Kidney capillary endothelial cell (primary cell): ENCODE measurements around the gene CCDC85B.

Experiments used
- DNase-seq: peaks from one replicate; pipeline ENCODE4 v3.0.0-alpha.2; 2018; ENCODE audit warnings: low spot score

CCDC85B gene

DNA sequence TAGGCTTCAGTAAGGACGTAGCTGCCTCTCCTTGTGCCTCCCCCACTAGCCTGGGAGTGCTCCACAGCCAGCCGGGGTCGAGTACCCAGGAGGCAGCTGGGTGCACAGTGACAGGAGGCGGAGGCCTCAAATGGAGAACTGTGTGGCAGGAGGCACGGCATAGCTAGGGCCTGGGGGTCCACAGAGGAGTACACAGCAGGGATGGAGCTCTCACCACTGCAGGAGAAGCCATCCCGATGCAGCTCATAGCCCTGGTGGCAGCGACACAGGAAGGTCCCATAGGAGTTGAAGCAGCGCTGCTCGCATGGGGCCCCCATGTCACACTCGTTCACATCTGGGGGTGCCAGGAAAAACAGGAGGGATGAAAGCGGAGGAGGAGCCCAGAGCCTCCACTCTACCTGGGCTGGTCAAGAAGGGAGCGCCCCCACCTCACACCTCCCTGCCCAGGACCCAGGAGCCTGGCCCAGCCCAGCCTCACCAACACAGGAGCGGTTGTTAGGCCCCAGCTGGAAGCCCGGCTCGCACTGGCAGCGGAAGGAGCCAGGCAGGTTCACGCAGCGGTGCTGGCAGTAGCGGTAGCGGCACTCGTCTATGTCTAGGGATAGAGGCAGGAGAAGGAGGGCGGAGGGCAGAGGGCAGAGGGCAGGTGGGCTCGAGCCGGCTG is 20.7 kb upstream of the CCDC85B start:
- DNase-seq, result no peak

DNA sequence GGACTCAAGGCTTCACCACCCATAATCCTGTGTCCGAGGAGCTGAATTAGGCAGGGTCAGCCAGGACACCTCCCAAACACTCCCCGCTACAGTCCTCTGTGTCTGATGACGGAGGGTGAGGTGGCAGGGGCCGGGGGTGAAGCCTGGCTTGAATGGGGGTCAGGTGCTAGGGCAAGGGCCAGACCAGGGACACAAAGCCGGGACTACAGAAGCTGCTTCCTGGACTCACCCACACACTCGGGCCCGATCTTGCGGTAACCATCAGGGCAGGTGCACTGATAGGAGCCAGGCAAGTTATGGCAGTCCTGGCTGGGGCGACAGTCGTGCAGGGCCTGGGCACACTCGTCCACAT is 20.2 kb upstream of the CCDC85B start:
- DNase-seq, result no peak

DNA sequence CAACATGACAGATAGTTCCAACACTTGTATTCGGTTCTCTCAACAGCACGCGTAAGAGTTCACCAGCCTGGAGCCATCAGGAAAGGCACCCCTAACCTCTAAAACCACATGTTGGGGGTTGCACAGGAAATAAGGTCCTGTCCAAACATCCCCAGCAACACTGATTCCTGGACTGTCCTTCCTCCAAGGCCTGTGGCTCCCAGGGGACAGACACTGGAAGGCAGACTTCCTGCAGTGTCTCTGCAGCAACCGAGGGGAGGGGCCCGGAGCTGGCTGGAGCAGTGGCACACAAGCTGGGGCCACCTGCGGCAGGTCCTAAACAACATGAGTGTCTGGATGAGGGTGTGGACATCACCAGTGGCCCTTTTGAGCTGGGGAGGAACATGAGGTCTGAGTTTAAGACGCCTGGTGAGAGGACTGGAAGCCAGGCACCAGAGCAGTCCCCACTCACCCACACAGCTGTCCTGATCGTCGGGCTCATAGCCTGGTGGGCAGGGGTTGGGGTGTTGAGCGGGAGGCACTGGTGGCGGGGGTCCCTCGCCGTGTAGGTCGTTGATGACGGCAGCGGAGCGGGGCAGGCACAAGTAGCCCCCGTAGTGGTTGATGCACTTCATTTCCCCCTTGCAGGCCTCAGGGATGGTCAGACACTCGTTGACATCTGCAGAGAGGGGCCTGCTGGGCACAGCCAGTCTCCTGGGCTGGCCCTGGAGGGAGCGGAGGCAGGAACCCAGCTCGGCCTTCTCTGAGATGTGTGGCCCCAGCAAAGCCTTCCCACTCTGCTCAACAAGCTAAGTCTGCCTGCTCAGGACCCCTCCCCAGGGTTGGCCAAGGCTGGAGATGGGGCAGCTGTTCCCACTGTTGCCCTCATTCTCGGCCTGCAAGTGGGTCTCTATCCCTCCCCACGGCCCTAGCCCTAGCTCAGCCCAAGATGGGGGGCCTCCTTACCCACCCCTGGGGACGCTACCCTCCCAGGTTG is 19.5 kb upstream of the CCDC85B start:
- no peak for DNase-seq

DNA sequence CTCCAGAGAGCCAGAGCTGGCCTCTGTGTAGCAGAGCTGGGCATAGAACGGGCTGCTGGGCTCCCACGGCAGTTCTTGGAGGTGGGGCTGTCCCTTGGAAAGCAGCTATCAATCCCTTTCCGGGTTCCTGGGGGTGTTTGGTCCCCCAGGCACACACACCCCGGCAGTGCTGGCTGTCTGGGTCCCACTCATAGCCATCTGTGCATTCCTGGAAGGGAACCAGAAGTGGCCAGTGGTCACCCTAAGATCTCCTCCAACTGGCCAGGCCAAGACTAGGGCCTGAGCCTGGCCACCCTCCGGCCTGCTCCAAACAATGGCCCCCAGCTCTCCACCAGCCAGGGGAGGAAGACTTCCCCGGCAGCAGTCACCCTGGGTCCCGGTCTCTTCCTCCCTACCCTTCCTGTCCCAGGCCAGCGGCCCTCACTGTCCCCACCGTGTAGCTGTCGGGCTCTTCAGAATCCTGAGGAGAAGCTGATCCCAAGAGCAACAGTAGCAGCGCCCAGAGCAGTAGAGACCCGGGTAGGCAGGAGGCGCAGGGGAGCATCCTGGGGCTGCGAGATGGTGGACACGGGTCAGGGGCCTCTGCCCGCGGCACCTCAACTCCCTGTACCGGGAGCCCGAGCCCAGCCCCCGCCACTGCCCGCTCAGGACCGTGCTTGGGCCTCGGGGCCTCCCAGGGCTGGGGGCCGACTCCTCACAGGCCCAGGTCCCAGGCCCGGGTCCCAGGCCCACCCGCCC is 18.5 kb upstream of the CCDC85B start:
- DNase-seq, result no peak

DNA sequence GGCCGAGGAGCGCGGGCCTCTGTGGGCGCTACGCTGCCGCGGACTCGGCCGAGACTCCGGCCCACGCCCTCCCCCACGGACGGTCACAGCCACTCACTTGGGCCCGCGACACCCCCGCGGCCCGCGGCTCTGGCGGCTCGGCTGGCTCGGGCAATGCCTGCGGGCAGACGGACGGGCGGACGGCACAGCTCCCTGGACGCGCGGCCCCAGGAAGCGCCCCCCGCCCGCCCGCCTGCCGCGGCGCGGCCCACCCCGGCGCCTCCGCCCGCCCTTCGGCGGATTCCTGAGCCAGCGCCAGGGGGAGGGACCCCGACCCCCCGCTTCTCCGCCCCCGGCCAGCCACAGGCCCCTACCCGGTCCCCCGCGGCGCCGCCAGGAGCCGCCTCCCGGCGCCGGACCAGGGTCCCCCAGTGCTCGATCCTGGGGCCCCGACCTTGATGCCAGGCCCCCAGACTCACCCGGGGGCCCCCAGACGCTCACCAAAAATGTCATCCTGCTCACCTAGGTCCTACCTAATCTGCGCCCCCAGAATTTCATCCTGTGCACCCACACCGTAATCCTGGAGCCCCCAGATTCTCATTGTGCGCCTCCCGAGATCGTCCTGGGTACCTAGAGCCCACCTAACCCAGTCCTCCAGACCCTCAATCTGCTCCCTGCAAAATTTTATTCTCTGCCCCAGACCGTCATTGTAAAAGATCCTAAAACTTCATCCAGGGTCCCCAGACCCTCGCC is 17.7 kb upstream of the CCDC85B start, which contains the start of gene EFEMP2:
EFEMP2 (minus strand) TSS at position 215 of the 732 bp plus-strand sequence. CDS start 446 bp downstream, outside the sequence.
- DNase-seq, result no peak

DNA sequence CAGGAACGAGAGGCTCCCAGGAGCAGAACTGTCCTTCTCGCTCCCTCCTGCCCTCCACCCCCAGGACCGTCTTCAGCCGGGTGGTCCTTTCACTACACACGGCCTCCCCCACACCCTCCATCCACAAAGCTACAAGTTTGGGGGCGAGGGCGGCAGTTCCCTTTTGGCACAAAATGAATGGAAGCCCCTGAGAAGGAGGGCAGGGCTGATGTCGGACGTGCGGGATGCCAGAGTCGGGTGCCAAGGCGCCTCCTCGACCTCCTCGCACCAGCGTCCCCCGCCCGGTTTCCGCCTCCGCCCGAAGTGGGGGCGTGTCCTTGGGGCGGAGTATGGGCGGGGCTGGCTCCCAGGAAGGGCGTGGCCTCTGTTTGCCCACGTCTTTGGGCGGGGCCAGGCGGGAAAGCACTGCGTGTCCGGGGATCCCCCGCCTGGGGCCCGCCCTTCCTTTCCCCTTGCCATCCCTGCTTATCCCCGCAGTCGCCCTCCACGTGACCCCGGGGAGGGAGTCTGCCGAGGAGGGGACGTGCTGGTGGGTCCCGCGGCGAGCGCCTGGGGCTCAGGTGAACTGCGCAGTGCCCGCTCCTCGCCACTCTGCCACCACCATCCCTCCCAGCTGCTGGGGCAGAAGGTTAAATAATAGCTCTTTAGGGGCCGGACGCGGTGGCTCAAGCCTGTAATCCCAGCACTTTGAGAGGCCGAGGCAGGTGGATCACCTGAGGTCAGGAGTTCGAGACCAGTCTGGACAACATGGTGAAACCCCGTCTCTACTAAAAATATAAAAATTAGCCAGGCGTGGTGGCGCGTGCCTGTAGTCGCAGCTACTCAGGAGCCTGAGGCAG is 16.9 kb upstream of the CCDC85B start:
- peak; percentile 89 for DNase-seq

DNA sequence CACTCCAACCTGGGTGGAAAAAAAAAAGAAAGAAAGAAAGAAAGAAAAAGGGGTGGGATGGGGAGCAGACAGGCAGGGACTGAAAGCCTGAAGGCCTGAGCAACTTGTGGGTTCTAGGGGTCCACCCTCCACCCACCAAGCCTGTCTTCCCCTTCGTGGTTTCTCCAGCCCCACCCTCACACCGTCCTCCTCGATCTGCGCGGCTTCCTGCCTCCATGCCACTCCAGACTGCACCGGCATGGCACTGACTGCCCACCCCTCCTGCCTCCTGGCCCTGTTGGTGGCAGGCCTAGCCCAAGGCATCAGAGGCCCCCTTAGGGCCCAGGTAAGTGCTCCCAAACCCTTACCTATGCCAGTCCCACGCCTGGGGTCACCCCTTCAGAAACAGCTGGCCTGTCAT is 10.9 kb upstream of the CCDC85B start, which contains the start of gene CTSW:
CTSW (plus strand) TSS at position 221 of the 400 bp plus-strand sequence; CDS start at position 239, 18 bp downstream.
- no peak for DNase-seq

DNA sequence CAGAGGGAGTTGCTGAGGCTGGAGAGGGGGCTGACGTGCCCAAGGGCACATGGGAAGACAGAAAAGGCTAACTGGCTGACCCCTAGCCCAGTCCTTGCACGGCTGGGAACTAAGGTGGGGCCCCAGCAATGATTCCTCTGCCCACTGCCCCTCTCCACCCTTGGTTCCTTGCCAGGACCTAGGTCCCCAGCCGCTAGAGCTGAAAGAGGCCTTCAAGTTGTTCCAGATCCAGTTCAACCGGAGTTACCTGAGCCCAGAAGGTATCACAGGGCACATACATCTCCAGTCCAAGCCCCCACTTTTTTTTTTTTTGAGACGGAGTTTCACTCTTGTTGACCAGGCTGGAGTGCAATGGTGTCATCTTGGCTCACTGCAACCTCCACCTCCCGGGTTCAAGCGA is 10.4 kb upstream of the CCDC85B start:
- DNase-seq, result no peak

DNA sequence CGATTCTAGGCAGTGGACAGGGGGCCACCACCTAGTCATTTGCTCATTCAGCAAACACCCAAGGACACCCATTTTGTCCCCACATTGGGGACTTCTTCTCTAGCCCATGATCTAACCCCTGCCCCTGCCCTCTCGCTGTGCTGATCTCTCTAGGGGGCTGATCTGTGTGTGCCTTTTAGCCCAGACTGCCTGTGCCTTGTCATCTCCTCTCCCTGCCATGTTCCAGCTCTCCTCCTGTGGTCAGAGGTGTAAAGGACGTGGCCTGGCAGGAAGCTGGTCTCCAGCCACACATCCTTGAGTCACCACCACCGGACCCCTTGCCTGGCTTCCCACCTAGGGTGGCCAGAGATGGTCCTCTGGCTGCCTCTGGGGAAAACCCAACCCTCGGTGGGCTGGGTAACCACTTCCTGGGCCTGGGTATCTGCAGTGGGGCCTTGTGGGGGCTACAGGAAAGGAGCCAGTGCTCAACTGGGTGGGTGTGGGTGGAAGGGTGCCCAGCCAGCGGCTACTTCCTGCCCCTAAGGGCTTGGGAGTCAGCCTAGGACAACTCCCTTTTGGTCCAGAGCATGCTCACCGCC is 9.5 kb upstream of the CCDC85B start:
- DNase-seq, result no peak

DNA sequence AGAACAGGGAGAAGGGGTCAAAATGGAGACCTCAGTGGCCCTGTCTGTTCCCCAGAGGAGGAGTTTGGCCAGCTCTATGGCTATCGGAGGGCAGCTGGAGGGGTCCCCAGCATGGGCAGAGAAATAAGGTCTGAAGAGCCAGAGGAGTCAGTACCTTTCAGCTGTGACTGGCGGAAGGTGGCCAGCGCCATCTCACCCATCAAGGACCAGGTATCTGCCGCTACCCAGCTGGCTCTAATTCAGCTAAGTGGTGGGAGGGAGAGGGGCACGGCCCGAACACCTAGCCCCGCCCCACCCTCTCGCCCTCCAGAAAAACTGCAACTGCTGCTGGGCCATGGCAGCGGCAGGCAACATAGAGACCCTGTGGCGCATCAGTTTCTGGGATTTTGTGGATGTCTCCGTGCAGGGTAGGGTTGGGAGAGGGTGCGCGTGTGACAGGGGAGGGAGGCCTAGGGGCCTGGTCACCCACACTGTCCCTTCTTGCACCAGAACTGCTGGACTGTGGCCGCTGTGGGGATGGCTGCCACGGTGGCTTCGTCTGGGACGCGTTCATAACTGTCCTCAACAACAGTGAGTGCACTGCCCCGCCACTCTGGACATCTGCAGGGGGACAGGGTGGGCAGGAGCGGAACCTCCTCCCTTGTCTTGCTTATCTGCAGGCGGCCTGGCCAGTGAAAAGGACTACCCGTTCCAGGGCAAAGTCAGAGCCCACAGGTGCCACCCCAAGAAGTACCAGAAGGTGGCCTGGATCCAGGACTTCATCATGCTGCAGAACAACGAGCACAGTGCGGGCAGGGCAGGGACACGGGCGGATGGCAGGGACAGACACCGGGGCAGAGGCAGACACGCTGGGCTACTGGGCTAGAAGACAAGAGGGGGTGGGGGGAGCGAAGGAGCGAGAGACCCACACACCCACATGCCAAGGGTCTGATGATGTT is 8.1 kb upstream of the CCDC85B start:
- DNase-seq, result no peak

DNA sequence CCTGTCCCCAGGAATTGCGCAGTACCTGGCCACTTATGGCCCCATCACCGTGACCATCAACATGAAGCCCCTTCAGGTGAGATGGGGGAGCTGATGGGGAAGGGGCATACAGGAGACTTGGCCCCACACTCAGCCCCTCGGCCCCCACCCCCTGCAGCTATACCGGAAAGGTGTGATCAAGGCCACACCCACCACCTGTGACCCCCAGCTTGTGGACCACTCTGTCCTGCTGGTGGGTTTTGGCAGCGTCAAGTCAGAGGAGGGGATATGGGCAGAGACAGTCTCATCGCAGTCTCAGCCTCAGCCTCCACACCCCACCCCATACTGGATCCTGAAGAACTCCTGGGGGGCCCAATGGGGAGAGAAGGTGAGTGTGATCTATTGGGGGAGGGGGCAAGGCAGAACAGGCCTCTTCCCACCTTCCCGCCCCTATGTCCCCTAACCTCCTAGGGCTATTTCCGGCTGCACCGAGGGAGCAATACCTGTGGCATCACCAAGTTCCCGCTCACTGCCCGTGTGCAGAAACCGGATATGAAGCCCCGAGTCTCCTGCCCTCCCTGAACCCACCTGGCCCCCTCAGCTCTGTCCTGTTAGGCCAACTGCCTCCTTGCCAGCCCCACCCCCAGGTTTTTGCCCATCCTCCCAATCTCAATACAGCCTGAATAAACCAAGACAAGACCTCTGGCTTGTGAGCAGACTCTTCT is 7.3 kb upstream of the CCDC85B start:
- no peak for DNase-seq

DNA sequence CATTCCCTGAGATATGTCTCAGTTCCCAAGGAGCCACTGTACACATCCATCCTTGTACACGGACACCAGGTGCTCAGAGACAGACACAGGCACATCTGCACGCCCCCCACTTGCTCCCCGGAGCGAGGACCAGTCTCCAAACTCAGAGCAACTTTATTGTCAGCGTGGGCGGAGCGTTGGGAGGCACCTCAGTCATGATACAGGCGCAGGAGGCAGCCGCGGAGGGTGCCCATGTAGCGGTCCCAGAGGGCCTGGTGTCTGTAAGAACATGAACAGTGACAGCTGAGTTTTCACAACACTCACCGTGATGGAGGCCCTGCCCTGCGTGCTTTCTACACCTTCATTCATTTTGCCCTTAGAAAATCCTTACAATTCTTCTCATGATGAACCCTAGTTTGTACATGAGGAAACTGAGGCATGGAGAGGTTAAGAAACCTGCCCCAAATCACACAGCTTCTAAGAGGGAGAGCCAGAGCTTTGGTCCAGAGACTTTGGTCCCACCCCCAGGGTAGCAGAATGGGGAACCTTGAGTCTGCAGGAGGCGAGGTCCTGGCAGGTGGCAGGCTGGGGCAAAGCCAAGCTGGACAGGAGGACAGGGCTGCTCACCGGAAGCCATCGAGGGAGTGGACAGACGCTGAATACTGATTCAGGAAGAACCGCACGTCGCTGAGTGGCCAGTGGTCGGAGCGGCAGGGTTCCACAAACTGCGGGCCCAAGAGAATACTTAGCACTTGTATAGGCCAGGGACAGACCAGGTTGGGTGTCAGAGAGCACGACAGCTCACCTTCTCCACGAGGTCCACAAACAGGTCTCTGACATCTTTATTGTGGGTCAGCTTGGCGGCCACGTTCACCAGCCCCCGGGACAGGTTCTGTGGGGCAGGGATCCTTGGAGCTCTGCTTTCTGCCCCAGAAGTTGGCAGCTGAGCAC is 6.4 kb upstream of the CCDC85B start:
- no peak for DNase-seq

DNA sequence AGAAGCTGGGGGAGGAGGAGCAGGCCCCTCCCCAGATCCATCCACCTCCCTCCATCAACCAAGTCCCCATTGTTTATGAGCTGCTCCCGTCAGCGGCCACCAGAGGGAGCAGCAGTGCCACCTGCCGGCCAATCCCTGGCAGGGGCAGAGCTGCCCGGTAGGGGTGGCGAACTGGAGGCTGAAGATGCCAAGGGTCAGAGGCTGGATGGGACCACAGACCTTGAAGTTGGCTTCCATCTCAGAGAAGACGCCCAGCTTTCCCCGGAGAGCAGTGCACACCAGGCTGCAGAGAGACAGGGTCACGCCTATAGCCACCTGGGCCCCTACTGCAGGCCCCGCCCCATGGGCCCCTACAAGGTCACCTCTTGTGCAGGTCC is 5.8 kb upstream of the CCDC85B start:
- DNase-seq, result peak; percentile 83

DNA sequence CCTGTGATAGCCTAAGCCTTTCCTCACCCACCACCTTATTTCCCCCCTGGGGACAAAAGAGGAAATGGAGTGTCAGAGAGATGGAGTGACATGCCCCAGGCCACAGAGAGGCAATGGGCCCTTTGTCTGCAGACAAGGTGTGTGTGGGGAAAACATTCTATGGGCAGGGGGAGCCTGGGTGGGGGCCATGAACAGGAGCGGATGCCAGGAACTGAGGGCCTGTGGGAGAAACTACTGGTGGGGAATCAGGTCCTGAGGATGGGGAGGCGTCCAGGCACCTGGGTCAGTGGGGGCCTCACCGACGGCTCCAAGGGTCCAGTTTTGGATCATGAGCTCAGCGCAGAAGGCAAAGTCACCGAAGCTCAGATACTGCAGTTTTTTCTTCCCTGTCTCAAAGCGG is 5.2 kb upstream of the CCDC85B start:
- no peak for DNase-seq

DNA sequence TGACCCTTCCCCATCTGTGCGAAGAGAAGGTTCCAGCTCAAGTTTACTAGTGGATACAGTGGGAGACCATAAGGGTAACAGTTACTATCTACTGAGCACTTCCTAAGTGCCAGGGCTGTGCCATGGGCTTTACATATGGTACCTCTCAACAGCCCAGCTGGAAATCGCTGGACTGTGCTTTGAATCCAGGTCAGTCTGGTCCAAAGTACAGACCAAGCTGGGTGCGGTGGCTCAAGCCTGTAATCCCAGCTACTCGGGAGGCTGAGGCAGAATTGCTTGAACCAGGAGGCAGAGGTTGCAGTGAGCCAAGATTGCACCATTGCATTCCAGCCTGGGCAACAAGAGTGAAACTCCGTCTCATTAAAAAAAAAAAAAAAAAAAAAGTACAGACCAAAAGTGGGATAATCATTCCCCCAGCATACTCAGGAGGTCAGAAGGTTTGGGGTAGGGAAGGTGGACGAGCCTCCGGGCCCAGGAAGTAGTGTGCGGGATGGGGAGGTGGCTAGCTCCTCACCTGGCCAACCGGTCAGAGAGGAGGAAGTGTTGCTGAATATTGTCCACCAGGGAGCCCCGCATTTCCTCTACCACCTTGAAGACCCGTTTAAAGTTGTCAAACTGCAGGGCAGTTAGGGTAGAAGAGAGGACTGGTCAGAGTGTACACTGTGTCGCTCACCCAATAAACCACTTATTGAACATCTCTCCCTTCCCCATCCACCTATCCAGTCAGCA is 4.5 kb upstream of the CCDC85B start:
- no peak for DNase-seq

DNA sequence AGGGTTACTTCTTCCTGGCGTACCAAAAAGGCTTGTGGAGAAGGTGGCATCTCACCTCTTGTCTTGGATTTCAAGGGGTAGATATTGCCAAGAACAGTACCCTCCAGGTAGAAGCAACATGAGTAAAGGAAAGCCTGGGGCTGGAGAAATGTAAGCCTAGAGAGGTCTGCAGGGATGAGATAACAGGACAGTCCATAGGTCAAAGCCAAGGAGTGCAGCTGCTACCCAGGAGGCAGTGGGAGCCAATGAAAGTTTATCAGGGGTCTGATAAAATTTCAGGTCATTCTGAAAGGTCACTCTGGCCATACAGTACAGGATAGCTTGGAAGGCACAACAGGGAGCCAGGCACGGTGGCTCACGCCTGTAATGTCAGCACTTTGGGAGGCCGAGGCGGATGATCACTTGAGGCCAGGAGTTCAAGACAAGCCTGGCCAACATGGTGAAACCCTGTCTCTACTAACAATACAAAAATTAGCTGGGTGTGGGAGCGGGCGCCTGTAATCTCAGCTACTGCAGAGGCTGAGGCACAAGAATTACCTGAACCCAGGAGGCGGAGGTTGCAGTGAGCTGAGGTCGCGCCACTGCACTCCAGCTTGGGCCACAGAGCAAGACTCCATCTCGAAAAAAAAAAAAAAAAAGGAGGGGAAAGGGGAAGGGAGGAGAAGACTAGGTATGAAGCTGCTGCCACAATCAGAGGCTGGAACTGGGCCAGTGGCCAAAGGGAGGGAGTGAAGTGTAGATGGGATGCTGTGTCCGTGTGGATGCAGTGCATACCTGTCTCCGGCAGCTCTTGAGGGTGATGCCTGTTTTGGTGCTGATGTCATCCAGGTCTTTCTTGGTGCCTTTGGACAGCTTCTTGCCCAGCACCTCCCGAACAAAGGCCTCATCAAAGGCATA is 3.4 kb upstream of the CCDC85B start:
- no peak for DNase-seq
